ENCODE results near the gene TMEM91.

DNA sequence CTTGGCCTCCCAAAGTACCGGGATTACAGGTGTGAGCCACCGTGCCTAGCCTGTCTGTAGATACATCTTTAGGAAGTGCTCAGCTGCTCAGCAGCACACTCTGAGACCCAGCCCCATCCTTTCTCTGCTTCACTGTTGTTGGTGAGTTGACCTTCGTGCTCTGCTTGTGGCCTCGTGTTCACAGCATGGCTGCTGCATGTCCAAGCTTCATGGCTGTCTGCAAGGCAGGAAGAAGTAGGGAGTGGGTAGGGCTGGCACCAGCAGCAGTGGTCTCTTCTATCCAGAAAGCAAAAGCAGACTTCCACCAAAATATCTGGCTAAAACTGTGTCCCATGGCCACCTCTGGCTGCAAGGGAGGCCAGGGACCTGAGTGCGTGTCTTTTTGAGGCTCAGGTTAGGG lies 36.6 kb downstream of the TMEM91 start:
- TF ChIP-seq EZH2 (IDR thresholded peaks at IDR 0.05; ENCODE audit: low read depth, unreplicated experiment) (no peak), EZH2phosphoT487 (IDR thresholded peaks at IDR 0.05; ENCODE audit: unreplicated experiment) (no peak), POLR2AphosphoS5 (IDR thresholded peaks at IDR 0.05; ENCODE audit: low read depth) (no peak), ZNF331 (CRISPR knock-in tag; IDR thresholded peaks at IDR 0.05; ENCODE audit: low read depth) (no peak), JUNB (IDR thresholded peaks at IDR 0.05; ENCODE audit: unreplicated experiment) (no peak)
- TF ChIP-seq, protein P1, sequence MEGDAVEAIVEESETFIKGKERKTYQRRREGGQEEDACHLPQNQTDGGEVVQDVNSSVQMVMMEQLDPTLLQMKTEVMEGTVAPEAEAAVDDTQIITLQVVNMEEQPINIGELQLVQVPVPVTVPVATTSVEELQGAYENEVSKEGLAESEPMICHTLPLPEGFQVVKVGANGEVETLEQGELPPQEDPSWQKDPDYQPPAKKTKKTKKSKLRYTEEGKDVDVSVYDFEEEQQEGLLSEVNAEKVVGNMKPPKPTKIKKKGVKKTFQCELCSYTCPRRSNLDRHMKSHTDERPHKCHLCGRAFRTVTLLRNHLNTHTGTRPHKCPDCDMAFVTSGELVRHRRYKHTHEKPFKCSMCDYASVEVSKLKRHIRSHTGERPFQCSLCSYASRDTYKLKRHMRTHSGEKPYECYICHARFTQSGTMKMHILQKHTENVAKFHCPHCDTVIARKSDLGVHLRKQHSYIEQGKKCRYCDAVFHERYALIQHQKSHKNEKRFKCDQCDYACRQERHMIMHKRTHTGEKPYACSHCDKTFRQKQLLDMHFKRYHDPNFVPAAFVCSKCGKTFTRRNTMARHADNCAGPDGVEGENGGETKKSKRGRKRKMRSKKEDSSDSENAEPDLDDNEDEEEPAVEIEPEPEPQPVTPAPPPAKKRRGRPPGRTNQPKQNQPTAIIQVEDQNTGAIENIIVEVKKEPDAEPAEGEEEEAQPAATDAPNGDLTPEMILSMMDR (conservative IDR thresholded peaks at IDR 0.05; ENCODE audit: low read depth in 2 of 2) = no peak

All from GM23338 (cell line).